HG03558 (cell line): Measurements from ENCODE around the gene KIF1A.
"Not testable (repeated sequence)": the region's sequence is repeated elsewhere in the genome, so short reads cannot be mapped to it uniquely, and the experiment has no call there.

Source experiments
- ATAC-seq: cut with Tn5 transposase; IDR thresholded peaks from one replicate; pipeline ENCODE4 v1.9.1; 2021; ENCODE audit warnings: moderate number of reproducible peaks; ENCODE audit not compliant: unreplicated experiment; ENCODE audit errors: extremely low read depth

KIF1A gene

GRCh38 chr2:240691631-240692420 is 128.2 kb downstream of the KIF1A start, which contains the start of gene AQP12A:
TSS of gene AQP12A (plus strand) at chr2:240691866. CDS start at chr2:240691914, 48 bp downstream.
- ATAC-seq: not testable (repeated sequence)

- ATAC-seq: not testable (repeated sequence)
These were observed 129.0 kb downstream of the KIF1A start for GRCh38 chr2:240691075-240691427.

GRCh38 chr2:240690421-240691074 is 129.5 kb downstream of the KIF1A start:
- not testable (repeated sequence) for ATAC-seq

- no peak for ATAC-seq
These were observed 130.0 kb downstream of the KIF1A start for GRCh38 chr2:240689975-240690374.

- no peak for ATAC-seq
These were observed 131.5 kb downstream of the KIF1A start for GRCh38 chr2:240688553-240688919.

- no peak for ATAC-seq
These were observed 132.1 kb downstream of the KIF1A start for GRCh38 chr2:240687741-240688552.

GRCh38 chr2:240687045-240687740 is 132.8 kb downstream of the KIF1A start:
- no peak for ATAC-seq

- no peak for ATAC-seq
These were observed 133.6 kb downstream of the KIF1A start for GRCh38 chr2:240686460-240686859.

- no peak for ATAC-seq
These were observed 134.1 kb downstream of the KIF1A start for GRCh38 chr2:240685771-240686371.

- not testable (repeated sequence) for ATAC-seq
These were observed 135.9 kb downstream of the KIF1A start for GRCh38 chr2:240683980-240684728.

GRCh38 chr2:240683329-240683979 is 136.6 kb downstream of the KIF1A start:
- not testable (repeated sequence) for ATAC-seq

- not testable (repeated sequence) for ATAC-seq
These were observed 137.4 kb downstream of the KIF1A start, which contains the start of gene AQP12B for GRCh38 chr2:240682431-240683224. TSS of gene AQP12B (minus strand) at chr2:240682885. CDS start at chr2:240682837, 48 bp downstream.

GRCh38 chr2:240680185-240680584 is 139.8 kb downstream of the KIF1A start:
- ATAC-seq: not testable (repeated sequence)

GRCh38 chr2:240678909-240679308 is 141.1 kb downstream of the KIF1A start:
- not testable (repeated sequence) for ATAC-seq

- ATAC-seq: not testable (repeated sequence)
These were observed 142.0 kb downstream of the KIF1A start for GRCh38 chr2:240678043-240678442.

- not testable (repeated sequence) for ATAC-seq
These were observed 144.7 kb downstream of the KIF1A start for GRCh38 chr2:240675345-240675744.

- ATAC-seq: not testable (repeated sequence)
These were observed 145.4 kb downstream of the KIF1A start for GRCh38 chr2:240674461-240675184.
